ENCODE results near the gene KRT1.

DNA sequence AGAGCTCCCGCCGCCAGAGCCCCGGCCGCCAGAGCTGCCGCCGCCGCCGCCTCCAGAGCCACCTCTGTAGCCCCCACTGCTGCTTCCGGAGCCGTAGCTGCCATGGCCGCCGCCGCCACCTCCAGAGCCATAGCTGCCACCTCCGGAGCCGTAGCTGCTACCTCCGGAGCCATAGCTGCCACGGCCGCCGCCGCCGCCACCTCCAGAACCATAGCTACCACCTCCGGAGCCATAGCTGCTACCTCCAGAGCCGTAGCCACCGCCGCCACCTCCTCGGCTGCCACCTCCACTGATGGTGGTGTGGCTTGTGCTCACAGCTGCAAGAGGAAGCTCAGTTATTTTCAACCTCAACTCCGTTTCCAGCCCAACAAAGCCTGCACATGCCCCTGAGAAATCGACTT is 4.9 kb downstream of the KRT1 start:
- TF ChIP-seq, protein P1, sequence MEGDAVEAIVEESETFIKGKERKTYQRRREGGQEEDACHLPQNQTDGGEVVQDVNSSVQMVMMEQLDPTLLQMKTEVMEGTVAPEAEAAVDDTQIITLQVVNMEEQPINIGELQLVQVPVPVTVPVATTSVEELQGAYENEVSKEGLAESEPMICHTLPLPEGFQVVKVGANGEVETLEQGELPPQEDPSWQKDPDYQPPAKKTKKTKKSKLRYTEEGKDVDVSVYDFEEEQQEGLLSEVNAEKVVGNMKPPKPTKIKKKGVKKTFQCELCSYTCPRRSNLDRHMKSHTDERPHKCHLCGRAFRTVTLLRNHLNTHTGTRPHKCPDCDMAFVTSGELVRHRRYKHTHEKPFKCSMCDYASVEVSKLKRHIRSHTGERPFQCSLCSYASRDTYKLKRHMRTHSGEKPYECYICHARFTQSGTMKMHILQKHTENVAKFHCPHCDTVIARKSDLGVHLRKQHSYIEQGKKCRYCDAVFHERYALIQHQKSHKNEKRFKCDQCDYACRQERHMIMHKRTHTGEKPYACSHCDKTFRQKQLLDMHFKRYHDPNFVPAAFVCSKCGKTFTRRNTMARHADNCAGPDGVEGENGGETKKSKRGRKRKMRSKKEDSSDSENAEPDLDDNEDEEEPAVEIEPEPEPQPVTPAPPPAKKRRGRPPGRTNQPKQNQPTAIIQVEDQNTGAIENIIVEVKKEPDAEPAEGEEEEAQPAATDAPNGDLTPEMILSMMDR (IDR thresholded peaks at IDR 0.05) = no peak
- no peak for TF ChIP-seq POLR2A (IDR thresholded peaks at IDR 0.05)
